Activated CD8-positive, alpha-beta T cell treated with anti-CD3 and anti-CD28 coated beads, Interleukin-2, amount 10 ng/mL, durations not matched to agents 7 days and 5 days (primary cell): Measurements from ENCODE around the gene C19orf47. TPM values are rescaled to one million over a fixed set of nuclear protein-coding genes. Genes with fewer than 3 reads are reported as not detected.

Source experiments
- ATAC-seq: fragments of 150-1000 bp; cut with Tn5 transposase; one replicate; pipeline ENCODE4 v1.10.0; 2021; ENCODE audit warnings: moderate library complexity
- CTCF ChIA-PET: fragments of 350-600 bp; sonication (Branson Sonifier 250); formaldehyde crosslinking; loops from one replicate; lab custom pipeline; 2021; ENCODE audit warnings: antibody characterized with exemption; lab: Charles Lee
- POLR2A ChIA-PET: fragments of 350-600 bp; sonication (Branson Sonifier 250); formaldehyde crosslinking; loops from one replicate; lab custom pipeline; 2021; ENCODE audit warnings: antibody characterized with exemption; lab: Charles Lee
- DNase-seq: peaks from one replicate; pipeline ENCODE4 v3.0.0-alpha.2; 2020
- H3K27ac Mint-ChIP-seq: one replicate; pipeline ENCODE4 v1.8.0; 2021; ENCODE audit warnings: mild to moderate bottlenecking, mixed read lengths
- H3K27me3 Mint-ChIP-seq: one replicate; pipeline ENCODE4 v1.8.0; 2021; ENCODE audit warnings: low read depth, mixed read lengths
- H3K36me3 Mint-ChIP-seq: one replicate; pipeline ENCODE4 v1.8.0; 2021; ENCODE audit warnings: low read depth, mixed read lengths
- H3K4me1 Mint-ChIP-seq: one replicate; pipeline ENCODE4 v1.8.0; 2021; ENCODE audit warnings: low read depth, mixed read lengths
- H3K4me3 Mint-ChIP-seq: one replicate; pipeline ENCODE4 v1.8.0; 2021; ENCODE audit warnings: mild to moderate bottlenecking, mixed read lengths
- H3K9me3 Mint-ChIP-seq: one replicate; pipeline ENCODE4 v1.8.0; 2022; ENCODE audit warnings: mixed read lengths; ENCODE audit not compliant: insufficient read depth
- total RNA-seq, 2 experiments: library from RNA; stranded (reverse); gene quantifications; one replicate each; pipeline ENCODE4 v1.2.3, GENCODE V29; 2021

The C19orf47 gene
- total RNA-seq, 2 experiments from 2014 or later, result 27.7 to 28.3 TPM

DNA sequence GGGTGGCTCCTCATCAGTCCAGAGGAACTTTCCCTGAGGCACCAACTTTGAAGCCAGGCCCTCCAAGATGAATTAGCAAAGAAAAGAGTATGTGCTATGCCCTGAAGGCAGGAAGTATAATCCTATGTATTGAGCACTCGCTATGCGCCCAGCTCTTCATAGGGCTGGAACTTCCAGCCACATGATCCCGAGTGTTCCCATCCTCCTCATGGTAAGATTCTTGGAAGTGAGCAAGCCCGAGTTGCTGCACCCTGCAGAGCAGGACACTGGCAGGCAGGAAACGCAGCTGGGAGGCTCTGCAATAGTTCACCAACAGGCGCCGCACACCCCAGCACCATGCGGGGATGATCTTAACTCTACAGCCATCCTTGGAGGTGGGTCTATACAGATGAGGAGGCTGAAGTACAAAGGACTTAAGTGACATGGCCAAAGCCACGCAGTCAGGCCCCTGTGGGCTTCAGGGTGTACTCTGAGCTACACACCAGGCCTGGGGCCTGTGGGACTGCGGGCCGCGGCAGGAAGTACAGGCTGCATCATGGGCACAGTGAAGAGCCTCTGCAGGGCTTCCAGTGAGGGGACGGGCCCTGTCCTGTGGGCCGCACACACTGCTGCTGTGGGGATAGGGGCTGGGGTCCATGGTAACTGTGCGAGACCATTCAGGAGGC, 25.1 kb downstream of the C19orf47 start:
- POLR2A ChIA-PET, result interaction anchor here (0.9 kb wide), 1 partner anchor 18 kb away, joined by 3 read pairs; no protein-coding TSS in a partner anchor

DNA sequence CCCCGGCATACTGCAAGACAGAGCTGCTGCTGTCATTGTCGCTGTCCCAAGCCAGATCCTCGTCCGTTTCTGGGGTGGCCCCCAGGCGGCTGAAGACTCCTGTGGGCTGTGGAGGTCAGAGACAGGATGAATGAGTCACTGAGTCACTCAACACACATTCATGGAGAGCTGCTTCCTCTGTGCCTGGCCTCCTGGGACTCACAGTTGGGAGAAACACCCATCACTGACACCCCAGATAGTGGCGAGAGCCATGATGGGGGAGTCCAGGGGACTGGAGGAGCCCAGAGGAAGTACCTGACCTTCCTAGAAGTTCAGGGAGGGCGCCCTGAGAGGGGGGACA, 26.0 kb downstream of the C19orf47 start:
- POLR2A ChIA-PET, result interaction anchor here (0.9 kb wide), 1 partner anchor 19 kb away, joined by 3 read pairs; no protein-coding TSS in a partner anchor
- Mint-ChIP-seq H3K4me3 (no peak overlapping the region), H3K27me3 (no peaks in the 10 kb centered on the region), H3K36me3 (peaks cover 51% of the 10 kb centered on the region), H3K4me1 (no peaks in the 10 kb centered on the region), H3K27ac (no peak overlapping the region), H3K9me3 (no peaks in the 10 kb centered on the region)
- CTCF ChIA-PET, result no interaction called here
- DNase-seq (no peak), ATAC-seq (no peak)

More for the DNA sequence above, 25.1 kb downstream of the C19orf47 start:
- Mint-ChIP-seq H3K4me3 (no peak overlapping the region), H3K4me1 (no peaks in the 10 kb centered on the region), H3K9me3 (no peaks in the 10 kb centered on the region), H3K36me3 (peaks cover 57% of the 10 kb centered on the region), H3K27me3 (no peaks in the 10 kb centered on the region), H3K27ac (no peak overlapping the region)
- no peak for ATAC-seq
- CTCF ChIA-PET, result no interaction called here
- DNase-seq, result no peak

DNA sequence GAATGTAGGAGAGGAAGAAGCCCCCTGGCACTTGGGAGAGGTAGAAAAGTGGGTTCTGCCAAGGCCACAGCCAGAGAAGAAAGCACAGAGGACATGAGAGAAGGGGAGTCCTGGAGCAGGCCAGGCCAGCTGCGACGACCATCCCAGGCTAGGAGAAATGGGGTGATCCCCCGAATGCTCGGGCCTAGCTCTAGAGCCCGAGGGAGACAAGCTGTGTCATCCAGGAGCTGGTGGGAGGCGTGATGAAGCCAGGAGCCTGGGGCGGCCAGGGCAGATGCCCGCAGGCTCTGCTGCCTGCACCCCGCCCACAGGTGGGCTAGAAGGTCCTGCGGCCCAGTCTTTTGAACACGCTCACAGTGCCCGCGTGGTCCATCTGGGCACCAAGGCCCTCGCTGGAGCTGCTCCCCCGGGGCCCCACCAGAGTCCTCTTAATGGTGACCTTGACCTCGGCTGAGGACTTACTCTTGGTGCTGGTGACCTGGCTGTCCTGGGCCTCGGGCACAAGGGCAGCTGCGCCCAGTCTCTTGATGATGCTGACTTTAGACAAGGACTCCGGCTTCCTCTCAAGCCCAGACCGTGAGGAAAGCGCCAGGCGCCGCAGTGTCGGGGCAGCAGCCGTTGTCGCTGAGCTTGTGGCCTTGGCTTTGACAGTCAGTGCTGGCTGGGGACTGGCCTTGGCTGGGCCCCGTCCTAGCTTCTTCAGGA, 26.5 kb downstream of the C19orf47 start:
- H3K4me3 Mint-ChIP-seq, result no peak overlapping the region
- ATAC-seq, result no peak
- H3K9me3 Mint-ChIP-seq, result no peaks in the 10 kb centered on the region
- H3K4me1 Mint-ChIP-seq, result no peaks in the 10 kb centered on the region
- no peaks in the 10 kb centered on the region for H3K27me3 Mint-ChIP-seq
- no peak overlapping the region for H3K27ac Mint-ChIP-seq
- DNase-seq, result no peak
- ChIA-PET POLR2A (no interaction called here), CTCF (no interaction called here)
- peaks cover 52% of the 10 kb centered on the region for H3K36me3 Mint-ChIP-seq

DNA sequence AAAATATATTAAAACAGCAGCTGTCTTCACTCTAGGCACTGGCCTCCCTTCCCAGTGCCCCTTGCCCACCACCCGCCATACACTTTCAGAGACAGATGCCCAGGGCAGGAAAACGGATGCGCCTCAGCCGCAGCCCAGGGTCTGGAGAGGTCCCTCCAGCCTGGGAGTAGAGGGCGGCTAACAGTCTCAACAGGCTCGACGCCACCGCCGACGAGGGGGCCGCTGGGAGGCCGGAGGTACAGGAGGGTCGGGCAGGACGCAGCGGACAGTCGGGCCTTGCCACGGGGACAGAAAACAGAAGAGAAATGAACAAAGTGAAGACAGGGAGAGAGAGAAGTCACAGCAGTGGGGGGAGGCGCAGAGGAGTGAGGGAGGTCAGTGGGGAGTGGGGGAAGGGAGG, 27.1 kb downstream of the C19orf47 start:
- ChIA-PET CTCF (interaction anchor here (1.7 kb wide), 1 partner anchor 16 kb away, joined by 7 read pairs; no protein-coding TSS in a partner anchor), POLR2A (no interaction called here)
- DNase-seq, result no peak
- H3K4me1 Mint-ChIP-seq, result no peaks in the 10 kb centered on the region
- H3K27me3 Mint-ChIP-seq, result no peaks in the 10 kb centered on the region
- no peaks in the 10 kb centered on the region for H3K9me3 Mint-ChIP-seq
- no peak for ATAC-seq
- H3K27ac Mint-ChIP-seq, result no peak overlapping the region
- no peak overlapping the region for H3K4me3 Mint-ChIP-seq
- peaks cover 49% of the 10 kb centered on the region for H3K36me3 Mint-ChIP-seq

DNA sequence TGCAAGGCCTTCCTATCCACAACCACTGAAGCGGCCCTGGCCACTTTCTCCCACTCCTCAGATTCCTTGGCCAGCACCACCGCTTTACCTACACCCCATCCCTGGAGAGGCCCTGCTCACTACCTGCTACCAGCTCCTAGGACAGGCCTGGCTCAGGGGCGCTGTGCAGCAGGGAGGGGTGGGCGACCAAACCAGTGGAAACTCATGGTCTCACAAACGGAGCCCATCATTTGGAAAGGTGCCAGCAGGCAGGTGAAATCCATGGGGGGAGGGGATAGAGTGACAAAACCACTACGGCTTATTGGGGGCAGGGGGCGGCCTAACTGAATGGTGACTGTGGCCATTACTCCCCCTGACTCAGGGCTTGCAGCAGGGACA, 27.6 kb downstream of the C19orf47 start:
- no peaks in the 10 kb centered on the region for H3K27me3 Mint-ChIP-seq
- POLR2A ChIA-PET, result no interaction called here
- H3K4me1 Mint-ChIP-seq, result no peaks in the 10 kb centered on the region
- DNase-seq (no peak), ATAC-seq (no peak)
- no peaks in the 10 kb centered on the region for H3K9me3 Mint-ChIP-seq
- CTCF ChIA-PET, result interaction anchor here (1.7 kb wide), 1 partner anchor 16 kb away, joined by 7 read pairs; no protein-coding TSS in a partner anchor
- H3K4me3 Mint-ChIP-seq, result no peak overlapping the region
- no peak overlapping the region for H3K27ac Mint-ChIP-seq
- peaks cover 46% of the 10 kb centered on the region for H3K36me3 Mint-ChIP-seq

DNA sequence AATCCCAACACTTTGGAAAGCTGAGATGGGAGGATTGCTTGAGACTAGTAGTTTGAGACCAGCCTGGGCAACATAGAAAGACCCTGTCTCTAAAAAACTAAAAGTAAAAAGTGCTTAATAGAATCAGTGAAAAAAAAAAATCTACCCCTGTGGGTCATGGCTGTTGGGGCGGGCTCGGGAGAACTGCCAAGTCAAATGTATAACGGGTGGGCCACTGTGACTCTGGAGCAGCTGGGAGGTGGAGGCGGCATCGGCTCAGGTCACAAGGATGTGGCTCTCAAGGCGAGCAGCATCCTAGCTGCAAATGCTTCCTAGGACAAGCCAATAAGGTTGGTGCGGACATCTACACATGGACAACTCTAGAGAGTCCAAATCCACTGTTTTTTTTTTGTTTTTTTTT, 30.9 kb downstream of the C19orf47 start:
- H3K4me1 Mint-ChIP-seq, result peaks cover 9% of the 10 kb centered on the region
- no peaks in the 10 kb centered on the region for H3K27me3 Mint-ChIP-seq
- no peak for ATAC-seq
- H3K4me3 Mint-ChIP-seq, result no peak overlapping the region
- H3K9me3 Mint-ChIP-seq, result no peaks in the 10 kb centered on the region
- no peak overlapping the region for H3K27ac Mint-ChIP-seq
- DNase-seq, result no peak
- H3K36me3 Mint-ChIP-seq, result peaks cover 25% of the 10 kb centered on the region
- CTCF ChIA-PET, result no interaction called here
- POLR2A ChIA-PET, result no interaction called here

DNA sequence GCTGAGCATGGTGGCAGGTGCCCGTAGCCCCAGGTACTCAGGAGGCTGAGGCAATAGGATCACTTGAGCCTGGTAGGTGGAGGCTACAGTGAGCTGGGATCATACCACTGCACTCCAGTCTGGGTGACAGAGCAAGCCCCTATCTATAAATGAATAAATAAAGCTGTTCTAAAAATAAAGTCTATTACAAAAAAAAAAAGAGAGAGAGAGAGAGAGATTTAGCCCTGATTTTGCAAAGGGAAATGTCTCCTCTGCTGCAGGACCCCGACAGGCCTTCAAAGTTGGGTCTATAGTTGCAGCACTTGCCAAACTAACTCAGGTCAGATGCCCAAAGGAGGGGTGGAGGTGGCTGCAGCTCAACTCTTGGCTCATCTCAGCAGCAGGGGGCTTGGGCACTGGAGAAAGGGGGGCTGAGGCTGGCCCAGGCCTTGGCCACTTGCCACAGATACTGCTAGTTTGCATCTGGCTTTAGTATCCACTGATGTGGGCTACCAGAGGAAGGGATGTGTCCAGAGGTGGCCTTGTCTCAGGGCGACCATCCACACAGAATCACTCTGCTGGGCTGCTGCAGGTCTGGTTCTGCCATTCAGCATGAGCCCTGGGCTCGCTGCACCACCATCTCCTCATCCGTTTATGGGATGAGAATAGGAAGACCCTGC, 32.3 kb downstream of the C19orf47 start:
- Mint-ChIP-seq H3K9me3 (no peaks in the 10 kb centered on the region), H3K36me3 (peaks cover 19% of the 10 kb centered on the region), H3K4me1 (peaks cover 13% of the 10 kb centered on the region), H3K4me3 (no peak overlapping the region), H3K27me3 (no peaks in the 10 kb centered on the region), H3K27ac (no peak overlapping the region)
- ATAC-seq, result no peak
- DNase-seq, result no peak
- CTCF ChIA-PET, result interaction anchor here (2.6 kb wide), 1 partner anchor 11 kb away, joined by 15 read pairs; no protein-coding TSS in a partner anchor
- POLR2A ChIA-PET, result no interaction called here

DNA sequence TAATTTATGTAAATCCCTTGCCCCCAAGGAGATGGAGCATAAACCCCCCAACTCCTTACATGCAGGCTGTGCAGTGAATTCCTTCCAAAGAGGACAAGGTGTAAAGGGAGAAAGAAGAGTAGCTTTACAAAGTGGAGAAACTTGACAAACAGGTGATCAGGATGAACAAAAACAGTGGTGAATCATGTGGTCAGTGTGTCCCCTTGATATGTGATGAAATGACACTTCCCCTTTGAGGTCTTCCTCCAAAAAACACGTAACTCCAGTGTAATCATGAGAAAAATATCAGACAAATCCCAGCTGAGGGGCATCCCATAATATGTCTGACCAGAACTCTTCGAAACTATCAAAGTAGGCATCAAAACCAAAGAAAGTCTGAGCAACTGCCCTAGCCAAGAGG, 33.5 kb downstream of the C19orf47 start:
- H3K36me3 Mint-ChIP-seq, result peaks cover 9% of the 10 kb centered on the region
- ChIA-PET POLR2A (no interaction called here), CTCF (interaction anchor here (2.6 kb wide), 1 partner anchor 10 kb away, joined by 15 read pairs; no protein-coding TSS in a partner anchor)
- H3K4me1 Mint-ChIP-seq, result peaks cover 13% of the 10 kb centered on the region
- no peak for DNase-seq
- no peaks in the 10 kb centered on the region for H3K27me3 Mint-ChIP-seq
- no peak for ATAC-seq
- H3K9me3 Mint-ChIP-seq, result no peaks in the 10 kb centered on the region
- no peak overlapping the region for H3K27ac Mint-ChIP-seq
- H3K4me3 Mint-ChIP-seq, result no peak overlapping the region

DNA sequence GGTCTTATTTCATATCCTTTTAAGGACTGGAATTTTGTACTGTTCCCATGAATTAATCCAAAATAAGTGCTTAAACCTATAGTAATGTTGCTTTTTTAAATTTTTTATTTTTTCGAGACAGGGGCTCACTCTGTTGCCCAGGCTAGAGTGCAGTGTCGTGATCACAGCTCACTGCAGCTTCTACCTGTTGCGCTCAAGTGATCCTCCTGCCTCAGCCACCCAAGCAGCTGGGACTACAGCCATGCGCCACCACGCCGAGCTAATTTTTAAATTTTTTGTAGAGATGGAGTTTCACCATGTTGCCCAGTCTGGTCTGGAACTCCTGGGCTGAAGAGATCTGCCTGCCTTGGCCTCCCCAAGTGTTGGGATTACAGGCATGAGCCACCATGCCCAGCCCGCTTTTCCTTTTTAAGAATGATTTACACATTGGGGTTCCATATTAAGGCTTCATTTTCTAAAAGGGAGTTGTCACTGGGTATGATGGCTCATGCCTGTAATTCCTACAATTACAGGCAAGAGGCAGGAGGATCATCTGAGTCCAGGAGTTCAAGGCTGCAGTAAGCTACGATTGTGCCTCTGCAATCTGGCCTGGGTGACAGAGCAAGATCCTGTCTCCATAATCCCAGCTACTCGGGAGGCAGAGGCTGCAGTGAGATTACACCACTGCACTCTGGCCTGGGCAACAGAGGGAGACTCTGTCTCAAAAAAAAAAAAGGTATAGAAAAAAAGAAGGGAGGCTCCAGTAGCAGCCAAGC, 34.8 kb downstream of the C19orf47 start:
- POLR2A ChIA-PET, result no interaction called here
- H3K4me3 Mint-ChIP-seq, result no peak overlapping the region
- DNase-seq (no peak), ATAC-seq (no peak)
- no peaks in the 10 kb centered on the region for H3K9me3 Mint-ChIP-seq
- no peak overlapping the region for H3K27ac Mint-ChIP-seq
- H3K36me3 Mint-ChIP-seq, result peaks cover 6% of the 10 kb centered on the region
- CTCF ChIA-PET, result interaction anchor here (0.7 to 1.4 kb wide), 2 partner anchors 8 to 16 kb away, joined by 3 read pairs; no protein-coding TSS in a partner anchor
- no peaks in the 10 kb centered on the region for H3K27me3 Mint-ChIP-seq
- H3K4me1 Mint-ChIP-seq, result peaks cover 13% of the 10 kb centered on the region

DNA sequence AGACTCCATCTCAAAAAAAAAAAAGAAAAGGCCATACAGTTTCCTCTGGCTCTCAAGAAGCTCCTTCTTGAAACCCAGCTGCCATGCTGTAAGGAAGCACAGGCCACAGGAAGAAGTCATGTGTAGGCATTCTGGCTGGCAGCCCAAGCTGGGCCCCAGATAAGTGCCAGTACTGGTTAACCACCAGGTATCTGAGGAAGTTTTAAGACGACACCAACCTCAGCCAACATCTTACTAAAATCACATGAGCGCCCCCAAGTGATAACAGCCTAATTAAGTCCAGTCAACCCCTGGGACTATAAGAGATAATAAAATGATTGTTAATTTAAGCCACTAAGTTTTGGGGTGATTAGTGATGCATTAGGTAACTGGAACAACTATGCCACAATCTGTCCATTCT, 35.7 kb downstream of the C19orf47 start:
- H3K27me3 Mint-ChIP-seq, result no peaks in the 10 kb centered on the region

DNA sequence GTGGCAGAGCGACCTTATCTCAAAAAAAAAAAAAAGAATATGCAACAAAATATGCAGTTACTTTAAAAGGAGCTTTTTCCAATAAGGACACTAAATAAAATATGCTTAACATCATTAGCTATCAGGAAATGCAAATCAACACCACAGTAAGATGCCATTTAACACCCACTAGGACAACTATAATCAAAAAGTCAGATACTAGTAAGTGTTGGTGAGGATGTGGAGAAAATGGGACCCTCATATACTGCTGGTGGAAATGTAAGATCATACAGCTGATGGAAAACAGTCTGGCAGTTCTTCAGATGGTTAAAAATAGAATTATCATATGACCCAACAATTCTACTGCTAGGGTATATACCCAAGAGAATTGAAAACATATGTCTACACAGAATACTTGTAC, 38.5 kb downstream of the C19orf47 start:
- Mint-ChIP-seq H3K4me3 (no peak overlapping the region), H3K27me3 (no peaks in the 10 kb centered on the region), H3K36me3 (no peaks in the 10 kb centered on the region), H3K9me3 (no peaks in the 10 kb centered on the region), H3K4me1 (peaks cover 16% of the 10 kb centered on the region), H3K27ac (no peak overlapping the region)
- POLR2A ChIA-PET, result interaction anchor here (0.6 kb wide), 1 partner anchor 160 kb away, joined by 4 read pairs; no protein-coding TSS in a partner anchor
- ATAC-seq (no peak), DNase-seq (no peak)
- CTCF ChIA-PET, result interaction anchor here (1.6 kb wide), 1 partner anchor 325 kb away, joined by 3 read pairs; no protein-coding TSS in a partner anchor

More for the DNA sequence above, 35.7 kb downstream of the C19orf47 start:
- Mint-ChIP-seq H3K4me1 (peaks cover 13% of the 10 kb centered on the region), H3K9me3 (no peaks in the 10 kb centered on the region), H3K27ac (no peak overlapping the region), H3K36me3 (peaks cover 4% of the 10 kb centered on the region), H3K4me3 (no peak overlapping the region)
- POLR2A ChIA-PET, result no interaction called here
- CTCF ChIA-PET, result interaction anchor here (1.4 kb wide), 1 partner anchor 15 kb away, joined by 3 read pairs; no protein-coding TSS in a partner anchor
- no peak for ATAC-seq
- no peak for DNase-seq
